SKM-1 treated with dmso at 0.1 percent for 144 hours (cell line): ENCODE measurements around the gene NBEAL1.
A peak's percentile ranks its signal among the peaks of the same experiment; 100 is the strongest.
"Not testable (repeated sequence)": the region's sequence is repeated elsewhere in the genome, so short reads cannot be mapped to it uniquely, and the experiment has no call there.

Experiments
- DNase-seq: peaks from one replicate; lab custom pipeline; 2025; ENCODE audit not compliant: unreplicated experiment; lab: John Stamatoyannopoulos, UW

Gene NBEAL1

GRCh38 chr2:203014456-203015199, at the start of gene NBEAL1:
Gene NBEAL1 (plus strand): TSS chr2:203014875. CDS start chr2:203016385, 1,510 bp downstream.
- peak; percentile 91 for DNase-seq

DNA sequence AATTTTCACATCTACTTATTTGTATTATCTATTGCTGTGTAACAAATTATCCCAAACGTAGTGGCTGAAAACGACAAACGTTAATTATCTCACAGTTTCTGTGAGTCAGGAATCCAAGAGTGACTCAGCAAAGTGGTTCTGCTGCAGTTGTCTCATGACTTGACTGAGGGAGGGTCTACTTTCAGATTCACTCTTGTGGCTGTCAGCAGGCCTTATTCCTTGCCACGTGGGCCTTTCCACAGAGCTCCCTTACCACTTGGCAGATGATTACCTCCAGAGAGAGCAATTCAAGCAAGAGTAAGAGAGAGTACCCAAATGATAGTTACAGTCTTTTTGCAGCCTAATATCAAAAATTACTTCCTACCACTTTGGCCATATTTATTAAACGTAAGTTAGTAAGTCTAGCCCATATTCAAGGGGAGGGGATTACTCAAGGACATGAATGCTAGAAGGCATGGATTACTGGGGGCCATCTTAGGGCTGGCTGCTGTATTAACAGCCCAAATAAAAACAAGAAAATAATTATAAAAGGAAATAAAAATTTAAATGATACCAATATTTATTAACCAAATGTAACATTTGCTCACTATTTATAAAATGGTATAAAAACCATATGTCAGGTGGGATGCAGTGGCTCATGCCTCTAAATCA, 48.7 kb upstream of the NBEAL1 start:
- DNase-seq = no peak

DNA sequence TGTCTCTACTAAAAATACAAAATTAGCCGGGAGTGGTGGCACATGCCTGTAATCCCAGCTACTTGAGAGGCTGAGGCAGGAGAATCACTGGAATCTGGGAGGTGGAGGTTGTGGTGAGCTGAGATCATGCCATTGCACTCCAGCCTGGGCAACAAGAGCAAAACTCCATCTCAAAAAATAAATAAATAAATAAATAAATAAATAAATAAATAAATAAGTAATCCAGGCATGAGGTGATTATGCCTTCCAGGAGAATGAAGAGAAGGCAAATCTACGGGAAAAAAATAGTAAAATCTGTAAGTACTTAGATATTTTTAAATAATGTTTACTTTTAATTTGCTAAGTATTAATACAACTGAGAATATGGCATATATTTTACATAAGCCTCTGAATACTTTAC, 45.3 kb upstream of the NBEAL1 start:
- DNase-seq = not testable (repeated sequence)

- DNase-seq = no peak
These were observed 37.9 kb upstream of the NBEAL1 start for GRCh38 chr2:202976809-202977208.

- DNase-seq = no peak
These were observed 31.7 kb upstream of the NBEAL1 start for GRCh38 chr2:202982779-202983491.

DNA sequence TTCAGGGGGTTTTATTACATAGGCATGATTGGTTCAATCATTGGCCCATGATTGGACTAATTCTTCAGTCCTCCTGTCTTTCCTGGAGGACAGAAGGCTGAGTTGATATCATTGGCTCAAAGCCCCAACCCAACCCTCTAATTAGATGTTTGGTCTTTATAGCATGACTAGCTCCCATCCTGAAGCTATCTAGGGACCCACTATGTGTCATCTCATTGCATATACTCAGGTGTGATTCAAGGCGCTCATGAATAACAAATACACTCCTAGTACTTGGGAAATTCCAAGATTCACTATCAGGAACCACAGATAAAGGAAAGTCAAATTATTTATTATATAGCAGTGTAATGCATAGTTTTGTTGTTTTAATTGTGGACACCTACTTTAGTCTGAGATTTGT, 24.9 kb upstream of the NBEAL1 start:
- no peak for DNase-seq

GRCh38 chr2:202990501-202990900, 24.2 kb upstream of the NBEAL1 start:
- no peak for DNase-seq

- peak; percentile 45 for DNase-seq
These were observed 17.6 kb upstream of the NBEAL1 start for GRCh38 chr2:202997113-202997512.

- no peak for DNase-seq
These were observed 12.4 kb upstream of the NBEAL1 start for GRCh38 chr2:203002054-203002821.

- DNase-seq = no peak
These were observed 11.0 kb upstream of the NBEAL1 start for GRCh38 chr2:203003716-203004115.

DNA sequence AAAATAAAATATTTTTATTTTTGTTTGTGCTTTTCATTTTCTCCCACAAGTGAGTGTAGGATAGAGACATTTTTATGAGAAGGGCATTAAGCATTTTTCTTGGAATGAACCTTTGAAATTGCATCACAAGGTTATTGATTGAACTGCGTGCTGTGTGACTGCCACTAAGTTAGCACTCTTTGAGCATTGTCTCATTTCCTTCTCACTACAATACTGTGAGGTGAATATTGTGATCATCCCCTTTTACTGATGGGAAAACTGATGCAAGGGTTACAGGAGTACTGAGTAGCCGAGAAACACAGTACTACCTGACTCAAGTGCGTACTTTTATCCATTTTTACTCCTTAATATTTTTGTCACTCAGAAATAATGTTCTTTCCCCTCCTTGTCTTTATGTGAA, 2.0 kb downstream of the NBEAL1 start:
- no peak for DNase-seq

GRCh38 chr2:203018181-203018580, 3.5 kb downstream of the NBEAL1 start:
- no peak for DNase-seq

DNA sequence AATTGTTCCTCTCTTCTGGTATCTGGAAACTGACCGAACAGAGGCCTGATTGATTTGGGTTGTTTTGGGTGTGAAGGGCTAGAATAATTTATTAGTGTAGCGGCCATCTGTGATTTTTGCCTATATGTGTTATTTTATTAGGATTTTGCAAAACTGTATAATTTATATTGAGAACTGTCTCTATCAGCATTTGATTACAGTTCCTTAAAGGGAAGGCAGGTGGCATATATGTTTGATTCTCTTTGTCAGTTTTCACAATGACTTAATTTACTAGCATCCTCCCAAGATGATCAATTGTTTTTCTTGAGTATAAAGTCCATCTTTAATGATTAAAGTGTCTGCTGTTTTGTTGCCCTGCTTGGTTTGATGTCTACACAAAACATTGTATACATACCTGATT, 4.5 kb downstream of the NBEAL1 start:
- no peak for DNase-seq

- DNase-seq = no peak
These were observed 7.3 kb downstream of the NBEAL1 start for GRCh38 chr2:203021991-203022390.

- DNase-seq = no peak
These were observed 8.1 kb downstream of the NBEAL1 start for GRCh38 chr2:203022751-203023150.

GRCh38 chr2:203025592-203025991, 10.9 kb downstream of the NBEAL1 start:
- no peak for DNase-seq

DNA sequence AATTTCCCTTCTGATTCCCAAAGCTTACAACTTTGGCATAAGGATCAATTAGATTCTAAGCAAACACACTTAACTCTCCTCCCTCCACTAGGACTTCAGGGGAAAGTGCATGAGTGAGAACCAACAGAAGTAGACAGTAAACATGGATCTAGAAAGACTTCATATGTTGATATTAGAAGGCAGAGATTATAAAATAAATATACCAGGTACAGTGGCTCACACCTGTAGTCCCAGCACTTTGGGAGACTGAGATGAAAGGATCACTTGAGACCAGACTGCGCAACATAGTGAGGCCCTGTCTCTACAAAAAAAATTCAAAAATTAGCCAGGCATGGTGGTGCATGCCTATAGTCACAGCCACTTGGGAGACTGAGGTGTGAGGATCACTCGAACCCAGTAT, 15.9 kb downstream of the NBEAL1 start:
- DNase-seq = no peak

GRCh38 chr2:203030991-203031390, 16.3 kb downstream of the NBEAL1 start:
- DNase-seq = no peak

DNA sequence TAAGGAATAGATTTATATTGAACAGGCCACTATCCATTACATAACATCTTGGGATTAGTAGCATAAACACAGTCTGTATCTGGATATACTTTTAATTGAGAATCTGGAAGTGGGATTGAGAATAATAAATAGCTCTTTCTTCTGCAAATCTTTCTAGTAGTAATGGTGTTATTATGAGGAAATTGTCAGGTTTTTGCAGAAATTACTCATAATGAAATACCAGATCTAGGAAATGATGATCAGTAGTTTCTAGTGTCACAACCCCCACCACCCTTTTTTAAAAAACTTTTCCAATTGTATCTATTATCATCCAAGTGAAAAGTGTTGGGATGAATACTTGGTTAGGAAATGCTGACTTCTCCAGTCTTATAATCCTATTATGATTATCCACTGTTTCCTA, 18.7 kb downstream of the NBEAL1 start:
- no peak for DNase-seq

DNA sequence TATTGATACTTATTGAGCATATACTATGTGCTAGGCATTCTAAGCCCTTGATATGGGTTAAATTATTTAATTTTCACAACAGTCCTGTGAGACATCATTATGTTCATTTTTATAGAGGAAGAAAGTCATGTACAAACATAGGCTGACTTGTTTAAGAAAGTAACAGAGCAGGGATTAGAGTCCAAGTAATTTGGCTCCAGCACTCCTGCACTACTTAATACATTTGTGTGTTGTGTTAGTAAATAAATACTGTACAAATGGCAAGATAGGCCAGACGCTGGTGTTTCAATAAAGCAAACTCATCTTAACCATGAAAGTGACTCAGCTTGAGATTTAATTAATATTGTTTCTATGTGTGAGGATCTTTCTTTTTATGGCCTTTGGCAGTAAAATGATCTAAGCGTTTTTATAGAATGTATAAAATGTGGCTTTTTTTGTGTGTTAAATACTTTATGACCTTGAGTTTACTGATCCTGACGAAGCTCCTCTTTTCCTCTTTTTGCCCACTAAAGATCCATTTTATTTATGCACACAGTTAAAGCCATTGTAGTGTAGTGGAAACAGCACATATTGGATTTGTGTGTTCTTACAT, 21.3 kb downstream of the NBEAL1 start:
- DNase-seq = no peak

DNA sequence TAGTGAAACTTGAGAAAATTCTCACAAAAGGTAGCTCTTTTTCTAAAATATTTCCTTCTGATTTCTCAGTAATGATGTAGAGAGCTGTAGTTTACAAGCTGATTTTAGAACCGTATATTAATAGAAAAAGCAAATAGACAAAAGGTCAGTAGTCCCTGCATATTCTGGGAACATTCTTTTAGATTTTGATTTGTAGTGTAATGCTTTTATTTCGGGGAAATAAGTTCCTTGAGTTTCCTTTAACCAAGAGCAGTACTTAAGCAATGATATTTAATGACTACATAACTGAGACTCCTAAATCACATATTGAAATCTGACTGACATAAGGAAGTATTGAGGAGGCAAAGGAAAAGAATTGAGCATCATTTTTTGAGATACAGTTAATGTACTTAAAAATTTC, 22.4 kb downstream of the NBEAL1 start:
- DNase-seq = no peak
